ENCODE data around the gene HTT. TPM values are rescaled to one million over a fixed set of nuclear protein-coding genes. Genes with fewer than 3 reads are reported as not detected.
"Not testable (repeated sequence)": the region's sequence is repeated elsewhere in the genome, so short reads cannot be mapped to it uniquely, and the experiment has no call there.

Gene HTT
- total RNA-seq, 4 donors from 2014 or later = 31.1 to 48.6 (median 43.0) TPM

DNA sequence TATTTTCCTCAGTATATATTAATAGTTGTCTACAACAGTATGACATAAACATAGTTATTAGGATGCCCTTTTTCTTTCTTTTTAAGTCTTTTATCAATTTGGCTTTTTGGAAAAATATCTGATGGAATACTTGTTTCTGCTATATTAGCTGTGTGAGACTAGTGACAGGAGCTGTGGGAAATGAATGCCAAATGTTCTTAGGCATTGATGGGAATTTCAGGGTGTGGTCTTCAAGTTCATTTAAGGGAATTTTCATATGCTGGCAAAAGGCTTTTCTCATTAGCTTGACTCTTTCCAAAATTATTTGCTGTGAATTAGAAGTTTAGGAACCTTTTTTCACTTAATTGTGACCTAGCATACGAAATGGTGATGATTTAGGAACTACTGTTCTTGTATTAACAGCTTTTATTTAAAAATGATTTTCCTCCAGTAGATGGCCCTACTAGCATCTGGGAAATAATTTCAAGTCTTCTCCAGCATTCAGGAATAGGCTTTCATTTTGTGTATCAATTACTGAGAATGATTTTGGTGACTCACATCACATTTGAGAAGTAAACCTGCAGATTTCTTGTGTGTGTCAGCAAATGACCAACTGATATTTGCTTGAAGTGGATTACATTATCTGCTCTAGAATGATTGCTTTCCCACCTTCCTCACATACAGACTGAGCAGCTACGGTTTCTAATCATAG, 70.9 kb downstream of the HTT start:
- Histone ChIP-seq H3K27ac (no peak overlapping the region), H3K9me3 (no peaks in the 10 kb centered on the region), H3K27me3 (no peaks in the 10 kb centered on the region), H3K4me3 (no peak overlapping the region), H3K4me1 (no peaks in the 10 kb centered on the region), H3K36me3 (peaks cover 0 to 100% of the 10 kb centered on the region in 2 donors)
- TF ChIP-seq, protein P1, sequence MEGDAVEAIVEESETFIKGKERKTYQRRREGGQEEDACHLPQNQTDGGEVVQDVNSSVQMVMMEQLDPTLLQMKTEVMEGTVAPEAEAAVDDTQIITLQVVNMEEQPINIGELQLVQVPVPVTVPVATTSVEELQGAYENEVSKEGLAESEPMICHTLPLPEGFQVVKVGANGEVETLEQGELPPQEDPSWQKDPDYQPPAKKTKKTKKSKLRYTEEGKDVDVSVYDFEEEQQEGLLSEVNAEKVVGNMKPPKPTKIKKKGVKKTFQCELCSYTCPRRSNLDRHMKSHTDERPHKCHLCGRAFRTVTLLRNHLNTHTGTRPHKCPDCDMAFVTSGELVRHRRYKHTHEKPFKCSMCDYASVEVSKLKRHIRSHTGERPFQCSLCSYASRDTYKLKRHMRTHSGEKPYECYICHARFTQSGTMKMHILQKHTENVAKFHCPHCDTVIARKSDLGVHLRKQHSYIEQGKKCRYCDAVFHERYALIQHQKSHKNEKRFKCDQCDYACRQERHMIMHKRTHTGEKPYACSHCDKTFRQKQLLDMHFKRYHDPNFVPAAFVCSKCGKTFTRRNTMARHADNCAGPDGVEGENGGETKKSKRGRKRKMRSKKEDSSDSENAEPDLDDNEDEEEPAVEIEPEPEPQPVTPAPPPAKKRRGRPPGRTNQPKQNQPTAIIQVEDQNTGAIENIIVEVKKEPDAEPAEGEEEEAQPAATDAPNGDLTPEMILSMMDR (IDR thresholded peaks at IDR 0.05) = peak in 2 of 4 experiments; percentile 26
- TF ChIP-seq POLR2A (IDR thresholded peaks at IDR 0.05) = no peak
- TF ChIP-seq EP300 (IDR thresholded peaks at IDR 0.05) = no peak
- no peak for TF ChIP-seq POLR2AphosphoS5 (IDR thresholded peaks at IDR 0.05)
- ATAC-seq = no peak
- 48 to 73% methylated on average over 2 of the region's 2 CpGs for WGBS, 2 donors (ENCODE audit: low coverage in 1 of 2)

DNA sequence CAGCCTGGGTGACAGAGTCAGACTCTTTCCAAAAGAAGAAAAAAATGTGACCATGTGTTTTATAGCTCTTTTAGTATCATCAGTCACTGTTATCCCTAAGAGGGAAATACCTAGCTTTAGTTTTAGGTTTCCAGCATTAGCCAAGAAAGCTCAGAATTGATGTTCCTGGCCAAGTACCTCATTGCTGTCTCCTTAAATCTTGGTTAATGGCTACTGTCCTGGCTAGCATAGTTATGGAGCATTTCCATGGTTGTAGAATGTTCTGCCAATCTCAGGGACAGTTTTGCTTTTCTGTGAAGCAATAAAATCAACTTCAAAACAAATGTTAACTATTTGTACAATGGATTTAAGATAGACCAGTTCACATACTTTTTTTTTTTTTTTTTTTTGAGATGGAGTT, 74.4 kb downstream of the HTT start:
- ATAC-seq = peak; percentile 36
- Histone ChIP-seq H3K27me3 (no peaks in the 10 kb centered on the region), H3K4me3 (no peak overlapping the region), H3K4me1 (no peaks in the 10 kb centered on the region), H3K9me3 (no peaks in the 10 kb centered on the region), H3K27ac (no peak overlapping the region), H3K36me3 (peaks cover 0 to 100% of the 10 kb centered on the region in 2 donors)
- no peak for TF ChIP-seq POLR2AphosphoS5 (IDR thresholded peaks at IDR 0.05)
- no peak for TF ChIP-seq EP300 (IDR thresholded peaks at IDR 0.05)
- TF ChIP-seq, protein P1 (IDR thresholded peaks at IDR 0.05) = no peak
- no peak for TF ChIP-seq POLR2A (IDR thresholded peaks at IDR 0.05)

DNA sequence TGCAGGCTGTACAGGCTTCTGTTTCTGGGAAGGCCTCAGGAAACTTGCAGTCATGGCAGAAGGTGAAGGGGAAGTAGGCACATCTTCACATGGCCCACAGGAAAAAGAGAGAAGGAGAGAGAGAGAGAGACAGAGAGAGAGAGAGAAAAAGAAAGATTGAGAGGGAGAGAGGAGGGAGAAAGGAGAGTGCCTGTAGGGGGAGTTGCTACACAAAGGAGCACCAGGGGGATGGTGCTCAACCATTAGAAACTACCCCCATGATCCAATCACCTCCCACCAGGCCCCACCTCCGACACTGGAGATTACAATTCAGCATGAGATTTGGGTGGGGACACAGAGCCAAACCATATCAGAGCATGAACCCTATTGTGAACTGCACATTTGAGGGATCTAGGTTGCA, 76.8 kb downstream of the HTT start:
- not testable (repeated sequence) for ATAC-seq, H3K4me3 ChIP-seq, H3K27ac ChIP-seq, H3K9me3 ChIP-seq, H3K27me3 ChIP-seq, H3K4me1 ChIP-seq
- H3K36me3 ChIP-seq = peaks cover 0 to 100% of the 10 kb centered on the region in 2 donors
- WGBS, 2 donors (ENCODE audit: low coverage in 1 of 2) = 83% methylated on average over 1 of the region's 1 CpG; no CpG with 5 or more reads in 1 of the 2 donors

DNA sequence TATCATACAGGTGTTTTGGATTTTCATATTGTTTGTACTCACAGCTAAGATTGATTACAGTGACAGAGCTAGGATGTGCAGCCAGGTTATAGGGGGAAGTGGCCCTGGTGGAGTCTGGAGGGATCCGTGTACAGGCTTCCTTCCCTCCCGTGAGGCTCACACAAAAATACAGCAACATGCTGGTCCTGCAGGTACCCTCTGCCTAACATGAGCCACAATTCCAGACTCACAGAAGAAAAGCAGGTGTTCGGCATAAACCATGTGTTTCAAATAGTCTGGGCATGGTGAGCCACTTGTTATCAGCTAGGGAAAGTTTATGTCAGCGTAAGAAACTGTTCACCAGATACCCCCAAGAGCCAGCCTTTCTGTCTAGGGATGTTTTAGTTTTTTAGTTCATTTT, 82.9 kb downstream of the HTT start:
- Histone ChIP-seq H3K9me3 (peaks cover 0 to 7% (median 0%) of the 10 kb centered on the region in 3 donors), H3K27ac (no peak overlapping the region), H3K36me3 (peaks cover 0 to 100% of the 10 kb centered on the region in 2 donors), H3K4me1 (no peaks in the 10 kb centered on the region), H3K27me3 (no peaks in the 10 kb centered on the region), H3K4me3 (no peak overlapping the region)
- 76 to 100% methylated on average over 1 to 3 of the region's 4 CpGs for WGBS, 2 donors (ENCODE audit: low coverage in 1 of 2)
- TF ChIP-seq POLR2AphosphoS5 (IDR thresholded peaks at IDR 0.05) = no peak
- TF ChIP-seq EP300 (IDR thresholded peaks at IDR 0.05) = no peak
- TF ChIP-seq POLR2A (IDR thresholded peaks at IDR 0.05) = no peak
- TF ChIP-seq, protein P1 (IDR thresholded peaks at IDR 0.05) = no peak
- ATAC-seq = no peak

DNA sequence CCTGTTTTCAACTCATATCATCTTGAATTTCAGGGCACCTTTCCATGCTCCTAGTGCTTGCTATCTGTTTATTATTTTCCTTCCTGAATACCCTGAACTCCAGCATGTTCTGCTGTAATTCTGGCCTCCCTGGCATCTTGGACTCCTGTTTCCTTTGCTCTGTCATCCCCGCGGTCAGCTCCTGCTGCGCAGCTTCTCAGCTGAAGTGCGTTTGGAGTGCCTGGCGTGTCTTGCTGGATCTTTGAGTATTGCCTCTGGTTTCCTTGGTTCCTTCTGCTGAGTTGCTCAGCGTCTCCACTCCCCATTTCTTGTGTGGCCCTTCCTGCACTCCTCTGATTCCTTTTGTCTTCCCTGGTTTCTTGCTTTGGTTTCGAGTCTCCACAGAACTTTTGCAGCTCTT, 84.4 kb downstream of the HTT start:
- H3K9me3 ChIP-seq = peaks cover 0 to 17% (median 0%) of the 10 kb centered on the region in 3 donors
- 91 to 100% methylated on average over 6 to 7 of the region's 7 CpGs for WGBS, 2 donors (ENCODE audit: low coverage in 1 of 2)

More for the DNA sequence above, 84.4 kb downstream of the HTT start:
- Histone ChIP-seq H3K4me3 (no peak overlapping the region), H3K4me1 (no peaks in the 10 kb centered on the region), H3K27me3 (no peaks in the 10 kb centered on the region), H3K36me3 (peaks cover 0 to 95% of the 10 kb centered on the region in 2 donors), H3K27ac (no peak overlapping the region)
- ATAC-seq = no peak
- TF ChIP-seq EP300 (IDR thresholded peaks at IDR 0.05) (no peak), POLR2AphosphoS5 (IDR thresholded peaks at IDR 0.05) (no peak), POLR2A (IDR thresholded peaks at IDR 0.05) (no peak)
- TF ChIP-seq, protein P1 (IDR thresholded peaks at IDR 0.05) = no peak
